ENCODE measurements around the gene MAS1. TPM values are rescaled to one million over a fixed set of nuclear protein-coding genes. Genes with fewer than 3 reads are reported as not detected.

MAS1 gene
- total RNA-seq, 4 donors from 2014 or later, result not detected

DNA sequence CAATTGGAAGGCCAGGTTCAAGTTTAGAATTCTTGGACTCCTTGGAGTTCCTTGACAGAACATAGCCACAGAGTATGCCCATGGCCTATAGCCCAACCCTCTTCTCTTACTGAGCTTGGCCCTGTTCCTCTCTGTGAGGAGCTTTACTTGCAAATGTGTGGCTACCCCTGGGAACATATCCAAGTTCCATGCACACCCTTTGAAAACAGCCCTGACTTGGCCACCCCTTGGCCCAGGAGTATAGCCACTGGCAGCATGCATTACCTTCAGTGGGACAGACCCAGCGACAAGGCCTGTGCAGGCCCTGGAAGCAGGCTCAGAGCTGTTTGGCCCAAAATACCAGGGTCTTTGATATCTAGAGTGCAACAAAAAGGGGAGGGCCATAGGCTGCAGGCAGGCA lies 19.5 kb upstream of the MAS1 start:
- no peaks in the 10 kb centered on the region for H3K36me3 ChIP-seq
- intact Hi-C loops (cut with DNase I), result no loop called here
- no peak overlapping the region for H3K27ac ChIP-seq (replicated peaks in 1 of 4)
- H3K4me3 ChIP-seq, result no peak overlapping the region
- no peaks in the 10 kb centered on the region for H3K27me3 ChIP-seq
- TF ChIP-seq EP300 (IDR thresholded peaks at IDR 0.05) (no peak), POLR2AphosphoS5 (IDR thresholded peaks at IDR 0.05) (no peak), POLR2A (IDR thresholded peaks at IDR 0.05; ENCODE audit: low read depth) (no peak)
- TF ChIP-seq, protein P1, sequence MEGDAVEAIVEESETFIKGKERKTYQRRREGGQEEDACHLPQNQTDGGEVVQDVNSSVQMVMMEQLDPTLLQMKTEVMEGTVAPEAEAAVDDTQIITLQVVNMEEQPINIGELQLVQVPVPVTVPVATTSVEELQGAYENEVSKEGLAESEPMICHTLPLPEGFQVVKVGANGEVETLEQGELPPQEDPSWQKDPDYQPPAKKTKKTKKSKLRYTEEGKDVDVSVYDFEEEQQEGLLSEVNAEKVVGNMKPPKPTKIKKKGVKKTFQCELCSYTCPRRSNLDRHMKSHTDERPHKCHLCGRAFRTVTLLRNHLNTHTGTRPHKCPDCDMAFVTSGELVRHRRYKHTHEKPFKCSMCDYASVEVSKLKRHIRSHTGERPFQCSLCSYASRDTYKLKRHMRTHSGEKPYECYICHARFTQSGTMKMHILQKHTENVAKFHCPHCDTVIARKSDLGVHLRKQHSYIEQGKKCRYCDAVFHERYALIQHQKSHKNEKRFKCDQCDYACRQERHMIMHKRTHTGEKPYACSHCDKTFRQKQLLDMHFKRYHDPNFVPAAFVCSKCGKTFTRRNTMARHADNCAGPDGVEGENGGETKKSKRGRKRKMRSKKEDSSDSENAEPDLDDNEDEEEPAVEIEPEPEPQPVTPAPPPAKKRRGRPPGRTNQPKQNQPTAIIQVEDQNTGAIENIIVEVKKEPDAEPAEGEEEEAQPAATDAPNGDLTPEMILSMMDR (IDR thresholded peaks at IDR 0.05), result no peak
- H3K9me3 ChIP-seq, result no peaks in the 10 kb centered on the region
- DNase-seq (ENCODE audit: extremely low spot score), result peak; percentile 68
- H3K4me1 ChIP-seq, result no peaks in the 10 kb centered on the region
- WGBS, result no CpG with 5 or more reads among the region's 1 CpG

DNA sequence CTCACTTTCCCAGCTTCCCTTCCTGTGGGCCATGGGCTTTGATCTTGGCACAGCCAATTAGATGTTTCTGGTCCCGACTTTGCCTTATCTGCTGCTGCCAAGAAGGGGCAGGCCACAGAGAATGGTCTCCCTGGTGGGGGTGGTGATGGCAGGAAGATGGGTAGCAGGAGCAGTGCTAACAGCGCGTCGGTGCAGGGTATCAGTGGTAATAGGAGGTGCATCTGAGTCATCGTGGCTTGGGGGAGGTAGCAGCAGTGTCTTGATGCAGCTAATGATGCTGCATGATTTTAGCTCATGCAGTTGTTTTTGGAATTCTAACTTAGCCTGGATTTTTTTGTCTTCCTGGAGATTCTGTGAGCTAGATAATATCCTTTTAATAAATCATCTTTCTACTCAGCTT lies 18.9 kb upstream of the MAS1 start:
- TF ChIP-seq POLR2AphosphoS5 (IDR thresholded peaks at IDR 0.05) (no peak), EP300 (IDR thresholded peaks at IDR 0.05) (no peak), POLR2A (IDR thresholded peaks at IDR 0.05; ENCODE audit: low read depth) (no peak)
- TF ChIP-seq, protein P1 (IDR thresholded peaks at IDR 0.05), result no peak
- H3K4me1 ChIP-seq, result no peaks in the 10 kb centered on the region
- H3K4me3 ChIP-seq, result no peak overlapping the region
- WGBS, result 54% methylated on average over 1 of the region's 5 CpGs
- DNase-seq (ENCODE audit: extremely low spot score), result no peak
- no peaks in the 10 kb centered on the region for H3K27me3 ChIP-seq
- H3K36me3 ChIP-seq, result no peaks in the 10 kb centered on the region
- H3K9me3 ChIP-seq, result no peaks in the 10 kb centered on the region
- H3K27ac ChIP-seq (replicated peaks in 1 of 4), result no peak overlapping the region
- intact Hi-C loops (cut with DNase I), result no loop called here

DNA sequence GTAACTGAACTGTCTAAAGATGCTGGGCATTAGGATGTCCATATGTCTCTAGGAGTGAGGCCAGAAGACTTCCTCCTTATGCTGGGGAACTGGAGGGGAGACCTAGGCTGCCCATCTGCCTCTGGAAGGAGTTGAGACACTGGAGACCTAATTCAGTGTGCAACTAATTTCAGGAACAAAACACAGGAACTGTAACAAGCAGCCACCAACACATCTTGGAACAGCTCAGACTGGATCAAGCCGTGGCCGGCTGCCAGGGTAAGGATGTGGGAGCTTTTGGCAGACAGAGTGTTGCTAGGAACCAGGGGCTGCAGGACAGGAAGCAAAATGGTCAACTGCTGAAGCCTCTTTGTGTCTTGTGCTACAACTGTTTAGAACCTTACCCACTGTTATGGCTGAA lies 16.4 kb upstream of the MAS1 start:
- Histone ChIP-seq H3K9me3 (no peaks in the 10 kb centered on the region), H3K4me1 (no peaks in the 10 kb centered on the region), H3K4me3 (no peak overlapping the region), H3K27ac (replicated peaks in 1 of 4) (no peak overlapping the region), H3K36me3 (no peaks in the 10 kb centered on the region), H3K27me3 (no peaks in the 10 kb centered on the region)
- intact Hi-C loops (cut with DNase I), result no loop called here
- WGBS, result 33% methylated on average over 2 of the region's 2 CpGs
- DNase-seq (ENCODE audit: extremely low spot score), result peak; percentile 87
- TF ChIP-seq POLR2A (IDR thresholded peaks at IDR 0.05; ENCODE audit: low read depth) (no peak), EP300 (IDR thresholded peaks at IDR 0.05) (no peak), POLR2AphosphoS5 (IDR thresholded peaks at IDR 0.05) (no peak)
- TF ChIP-seq, protein P1 (IDR thresholded peaks at IDR 0.05), result no peak

DNA sequence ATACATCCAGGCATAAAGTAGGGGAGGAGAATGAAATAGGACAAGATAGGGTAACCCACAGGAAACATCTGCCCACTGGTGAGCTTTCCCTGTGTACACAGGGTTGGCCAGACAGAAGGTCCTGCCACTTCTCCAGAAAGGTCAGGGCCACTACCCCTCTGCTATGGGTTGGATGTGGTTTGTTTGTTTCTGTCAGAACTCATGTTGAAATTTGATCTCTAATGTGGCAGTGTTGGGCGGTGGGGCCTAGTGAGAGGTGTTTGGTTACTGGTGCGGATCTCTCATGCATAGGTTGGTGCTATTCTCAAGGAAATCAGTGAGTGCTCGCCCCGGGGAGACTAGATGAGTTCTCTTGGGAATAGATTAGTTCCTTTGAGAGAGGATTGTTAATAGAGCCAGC lies 15.6 kb upstream of the MAS1 start:
- H3K4me1 ChIP-seq, result no peaks in the 10 kb centered on the region
- H3K4me3 ChIP-seq, result no peak overlapping the region
- no peaks in the 10 kb centered on the region for H3K9me3 ChIP-seq
- no peak for TF ChIP-seq POLR2AphosphoS5 (IDR thresholded peaks at IDR 0.05)
- H3K27ac ChIP-seq (replicated peaks in 1 of 4), result no peak overlapping the region
- intact Hi-C loops (cut with DNase I), result no loop called here
- H3K36me3 ChIP-seq, result no peaks in the 10 kb centered on the region
- H3K27me3 ChIP-seq, result no peaks in the 10 kb centered on the region
- 73% methylated on average over 4 of the region's 4 CpGs for WGBS
- DNase-seq (ENCODE audit: extremely low spot score), result no peak

DNA sequence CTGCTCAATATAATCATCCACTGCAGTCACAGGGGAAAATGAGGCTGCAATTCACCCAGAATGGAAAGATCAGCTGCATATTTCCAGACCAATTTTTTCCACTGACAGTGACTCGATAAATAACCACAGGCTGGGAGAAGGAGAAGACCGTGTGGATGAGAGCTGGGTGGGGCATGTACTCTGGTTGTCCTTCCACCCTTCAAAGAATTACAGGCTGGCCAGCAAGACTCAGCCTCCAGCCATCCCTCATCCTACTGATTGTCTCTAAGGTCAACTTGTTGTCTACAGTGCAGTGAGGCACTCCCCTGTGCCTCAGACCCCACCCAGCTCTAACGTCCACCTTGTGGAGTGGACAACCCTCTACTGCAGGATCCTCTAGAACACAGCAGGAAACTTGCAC lies 14.5 kb upstream of the MAS1 start:
- 52% methylated on average over 3 of the region's 3 CpGs for WGBS
- intact Hi-C loops (cut with DNase I), result no loop called here
- TF ChIP-seq, protein P1 (IDR thresholded peaks at IDR 0.05), result no peak
- no peak for TF ChIP-seq POLR2AphosphoS5 (IDR thresholded peaks at IDR 0.05)

More for the DNA sequence above, 14.5 kb upstream of the MAS1 start:
- H3K9me3 ChIP-seq, result no peaks in the 10 kb centered on the region
- no peaks in the 10 kb centered on the region for H3K27me3 ChIP-seq
- no peaks in the 10 kb centered on the region for H3K4me1 ChIP-seq
- no peak for DNase-seq (ENCODE audit: extremely low spot score)
- H3K36me3 ChIP-seq, result no peaks in the 10 kb centered on the region
- H3K4me3 ChIP-seq, result no peak overlapping the region
- no peak overlapping the region for H3K27ac ChIP-seq (replicated peaks in 1 of 4)

All from esophagus muscularis mucosa (tissue), 4 donors.